Uterus (tissue), 4 donors: Measurements from ENCODE around the gene NLRP7. TPM values are rescaled to one million over a fixed set of nuclear protein-coding genes. Genes with fewer than 3 reads are reported as not detected.
"Not testable (repeated sequence)": the region's sequence is repeated elsewhere in the genome, so short reads cannot be mapped to it uniquely, and the experiment has no call there.

Experiments used
- DNase-seq, 2 donors: peaks; one replicate each; pipeline ENCODE4 v3.0.0-alpha.2; 2019 to 2020
- H3K27ac ChIP-seq, 2 donors: fragments of 200-600 bp; sonication (generic); 1 replicate in 1 of 2; 2 replicates in 1 of 2; pipeline ENCODE4 v1.5.1; 2016 to 2018
- H3K27me3 ChIP-seq, 2 donors: fragments of 200-600 bp; sonication (generic); one replicate each; pipeline ENCODE4 v1.5.1; 2018 to 2019; ENCODE audit warnings: control low read depth in 1 of 2
- H3K36me3 ChIP-seq, 2 donors: fragments of 200-600 bp; sonication (generic); one replicate each; pipeline ENCODE4 v1.5.1; 2019; ENCODE audit warnings: control low read depth in 1 of 2
- H3K4me1 ChIP-seq, 2 donors: fragments of 200-600 bp; sonication (generic); one replicate each; pipeline ENCODE4 v1.5.1; 2018 to 2019; ENCODE audit warnings: control low read depth in 1 of 2
- H3K4me3 ChIP-seq, 2 donors: fragments of 200-600 bp; sonication (generic); 1 replicate in 1 of 2; 2 replicates in 1 of 2; pipeline ENCODE4 v1.5.1; 2018 to 2019; ENCODE audit warnings: mild to moderate bottlenecking in 1 of 2
- H3K9me3 ChIP-seq, 2 donors: fragments of 200-600 bp; sonication (generic); one replicate each; pipeline ENCODE4 v1.5.1; 2019; ENCODE audit warnings: control low read depth in 1 of 2
- CTCF ChIP-seq, 4 experiments: fragments of 200-600 bp in 2 of 4; fragments of 450-650 bp in 2 of 4; sonication (generic) in 2 of 4; IDR thresholded peaks; one replicate each; pipeline ENCODE4 v1.5.1; 2016 to 2019; ENCODE audit warnings: antibody characterized with exemption in 4 of 4, mild to moderate bottlenecking in 2 of 4, moderate library complexity in 1 of 4
- POLR2A ChIP-seq, 2 donors: fragments of 450-650 bp; IDR thresholded peaks; one replicate each; pipeline ENCODE4 v1.6.1; 2016; ENCODE audit warnings: antibody characterized with exemption in 2 of 2, mild to moderate bottlenecking in 1 of 2, moderate library complexity in 1 of 2
- intact Hi-C: fragments of 100-400 bp; cut with DNase I; formaldehyde crosslinking; loops from one replicate; pipeline ENCODE4 v1.15.1; 2023; ENCODE audit warnings: low total_unique reads
- total RNA-seq, 4 donors: library from RNA; depleted of rRNA in 3 of 4; stranded (reverse); fragments of >200 nt in 3 of 4; gene quantifications; one replicate each; pipeline versions ENCODE4 v1.1.0 to v1.2.4, GENCODE V29; 2014 to 2023
- donor health status: DM: yes; HTN: yes; CAD: no.

The NLRP7 gene
- total RNA-seq, 4 donors from 2014 or later, result 1.4 TPM; not detected in 3

DNA sequence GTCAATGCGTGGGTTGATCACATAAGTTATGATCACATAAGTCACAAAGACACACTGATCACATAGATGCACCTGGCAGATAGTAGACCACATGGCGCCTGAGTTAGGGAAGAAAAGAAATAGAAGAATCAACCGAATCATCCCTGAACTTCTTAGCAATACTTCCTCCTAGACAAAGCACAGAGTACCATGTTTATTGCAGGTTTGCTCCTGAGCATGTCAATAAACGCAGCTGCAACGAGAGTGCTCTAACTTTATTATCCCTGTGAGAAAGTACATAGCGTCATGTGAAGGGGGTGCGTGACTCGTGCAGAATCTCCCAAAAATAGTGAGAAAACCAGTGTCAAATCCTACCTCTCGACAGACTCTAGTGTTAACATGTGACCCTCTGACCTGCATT lies 24.1 kb downstream of the NLRP7 start:
- intact Hi-C loops, result no loop called here

GRCh38 chr19:54921082-54921481 lies 26.2 kb downstream of the NLRP7 start:
- no peaks in the 10 kb centered on the region for H3K36me3 ChIP-seq
- intact Hi-C loops, result no loop called here
- no peak for DNase-seq
- H3K4me1 ChIP-seq, result no peaks in the 10 kb centered on the region
- no peaks in the 10 kb centered on the region for H3K27me3 ChIP-seq
- no peak overlapping the region for H3K4me3 ChIP-seq
- H3K9me3 ChIP-seq, result no peaks in the 10 kb centered on the region
- no peak for TF ChIP-seq POLR2A (IDR thresholded peaks at IDR 0.05)
- no peak for TF ChIP-seq CTCF (IDR thresholded peaks at IDR 0.05)
- no peak overlapping the region for H3K27ac ChIP-seq

More for the DNA sequence above, 24.1 kb downstream of the NLRP7 start:
- no peak for DNase-seq
- no peaks in the 10 kb centered on the region for H3K27me3 ChIP-seq
- no peaks in the 10 kb centered on the region for H3K9me3 ChIP-seq
- H3K27ac ChIP-seq, result no peak overlapping the region
- H3K4me3 ChIP-seq, result no peak overlapping the region
- H3K4me1 ChIP-seq, result no peaks in the 10 kb centered on the region
- H3K36me3 ChIP-seq, result no peaks in the 10 kb centered on the region
- TF ChIP-seq CTCF (IDR thresholded peaks at IDR 0.05) (no peak), POLR2A (IDR thresholded peaks at IDR 0.05) (no peak)

DNA sequence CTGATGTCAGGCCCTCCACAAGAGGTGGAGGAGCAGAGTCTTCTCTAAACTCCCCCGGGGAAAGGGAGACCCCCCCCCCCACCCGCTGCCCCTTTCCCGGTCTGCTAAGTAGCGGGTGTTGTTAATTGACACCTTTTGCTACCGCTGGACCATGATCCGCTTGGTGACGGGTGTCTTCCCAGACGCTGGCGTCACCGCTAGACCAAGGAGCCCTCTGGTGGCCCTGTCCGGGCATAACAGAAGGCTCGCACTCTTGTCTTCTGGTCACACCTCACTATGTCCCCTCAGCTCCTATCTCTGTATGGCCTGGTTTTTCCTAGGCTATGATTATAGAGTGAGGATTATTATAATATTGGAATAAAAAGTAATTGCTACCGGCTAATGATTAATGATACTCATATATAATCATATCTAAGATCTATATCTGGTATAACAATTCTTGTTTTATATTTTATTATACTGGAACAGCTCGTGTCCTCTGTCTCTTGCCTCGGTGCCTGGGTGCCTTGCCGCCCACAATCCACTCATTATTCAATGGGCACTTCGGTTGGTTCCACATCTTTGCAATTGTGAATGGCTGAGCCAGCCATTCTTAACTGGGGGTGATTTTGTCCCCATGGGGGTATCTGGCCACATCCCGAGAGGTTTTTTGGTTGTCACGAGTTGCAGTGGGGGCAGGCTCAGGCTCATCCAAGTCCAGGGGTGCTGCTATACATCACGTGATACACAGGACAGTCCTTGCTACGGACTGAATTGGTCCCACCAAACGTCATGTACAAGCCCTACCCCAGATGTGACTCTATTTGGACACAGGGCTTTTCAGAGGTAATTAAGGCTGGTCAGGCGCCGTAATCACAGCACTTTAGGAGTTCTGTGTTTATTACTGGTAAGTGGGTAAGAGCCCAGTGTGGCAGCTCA lies 27.4 kb downstream of the NLRP7 start:
- H3K27ac ChIP-seq, DNase-seq, H3K27me3 ChIP-seq, H3K4me3 ChIP-seq, H3K9me3 ChIP-seq, intact Hi-C loops, H3K4me1 ChIP-seq, H3K36me3 ChIP-seq: not testable (repeated sequence)
- TF ChIP-seq CTCF (IDR thresholded peaks at IDR 0.05), result peak in 1 of 4 experiments; percentile 12

DNA sequence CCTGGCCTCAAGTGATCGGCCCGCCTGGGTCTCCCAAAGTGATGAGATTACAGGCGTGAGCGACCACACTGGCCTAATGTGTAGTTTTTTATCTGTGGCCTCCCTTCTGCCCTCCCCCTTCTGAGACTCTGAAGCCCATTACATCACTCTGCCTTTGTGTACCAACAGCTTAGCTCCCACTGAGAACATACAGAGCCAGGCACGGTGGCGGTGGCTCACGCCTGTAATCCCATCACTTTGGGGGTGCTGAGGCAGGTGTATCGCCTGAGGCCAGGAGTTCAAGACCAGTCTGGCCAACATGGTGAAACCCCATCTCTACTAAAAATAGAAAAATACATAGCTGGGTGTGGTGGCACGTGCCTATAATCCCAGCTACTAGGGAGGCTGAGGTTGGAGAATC lies 28.8 kb downstream of the NLRP7 start:
- no peak overlapping the region for H3K4me3 ChIP-seq
- no peaks in the 10 kb centered on the region for H3K36me3 ChIP-seq
- TF ChIP-seq POLR2A (IDR thresholded peaks at IDR 0.05), result no peak
- no peak for TF ChIP-seq CTCF (IDR thresholded peaks at IDR 0.05)
- no peaks in the 10 kb centered on the region for H3K4me1 ChIP-seq
- no peak overlapping the region for H3K27ac ChIP-seq
- intact Hi-C loops, result no loop called here
- no peak for DNase-seq
- no peaks in the 10 kb centered on the region for H3K9me3 ChIP-seq
- H3K27me3 ChIP-seq, result no peaks in the 10 kb centered on the region

GRCh38 chr19:54916822-54917221 lies 30.5 kb downstream of the NLRP7 start:
- no peak for TF ChIP-seq CTCF (IDR thresholded peaks at IDR 0.05)
- no peak for TF ChIP-seq POLR2A (IDR thresholded peaks at IDR 0.05)
- no peak for DNase-seq
- H3K27me3 ChIP-seq, result no peaks in the 10 kb centered on the region
- H3K27ac ChIP-seq, result no peak overlapping the region
- H3K4me1 ChIP-seq, result no peaks in the 10 kb centered on the region
- H3K9me3 ChIP-seq, result no peaks in the 10 kb centered on the region
- intact Hi-C loops, result no loop called here
- no peaks in the 10 kb centered on the region for H3K36me3 ChIP-seq
- no peak overlapping the region for H3K4me3 ChIP-seq

DNA sequence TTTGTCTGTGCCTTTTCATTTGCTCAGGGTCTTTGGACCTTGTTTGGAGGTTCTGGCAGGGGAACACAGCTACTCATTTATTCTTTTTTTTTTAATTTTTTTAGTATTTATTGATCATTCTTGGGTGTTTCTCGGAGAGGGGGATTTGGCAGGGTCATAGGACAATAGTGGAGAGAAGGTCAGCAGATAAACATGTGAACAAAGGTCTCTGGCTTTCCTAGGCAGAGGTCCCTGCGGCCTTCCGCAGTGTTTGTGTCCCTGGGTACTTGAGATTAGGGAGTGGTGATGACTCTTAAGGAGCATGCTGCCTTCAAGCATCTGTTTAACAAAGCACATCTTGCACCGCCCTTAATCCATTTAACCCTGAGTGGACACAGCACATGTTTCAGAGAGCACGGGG lies 39.4 kb downstream of the NLRP7 start:
- DNase-seq, H3K9me3 ChIP-seq, H3K27me3 ChIP-seq, H3K4me3 ChIP-seq, intact Hi-C loops, H3K4me1 ChIP-seq, H3K27ac ChIP-seq, H3K36me3 ChIP-seq: not testable (repeated sequence)
